ENCODE measurements around the gene HDGFL3. TPM values are rescaled to one million over a fixed set of nuclear protein-coding genes. Genes with fewer than 3 reads are reported as not detected.

The HDGFL3 gene
- total and polyA plus RNA-seq, 2 experiments from 2014 or later: 68.8 to 164 TPM

- no peak for TF ChIP-seq CTCF (IDR thresholded peaks at IDR 0.05; ENCODE audit: low read depth, low read length)
- peaks cover 5% of the 10 kb centered on the region for H3K36me3 ChIP-seq
- H3K9me3 ChIP-seq (ENCODE audit: low read depth): no peaks in the 10 kb centered on the region
- H3K4me3 ChIP-seq: no peak overlapping the region
- peaks cover 2% of the 10 kb centered on the region for H3K4me1 ChIP-seq (ENCODE audit: low read depth)
- no peak for DNase-seq (ENCODE audit: low read depth in 1 of 2, low spot score in 1 of 2)
- no peaks in the 10 kb centered on the region for H3K27me3 ChIP-seq
- H3K27ac ChIP-seq: no peak overlapping the region
Measured at GRCh38 chr15:83127547-83128150, 80.0 kb downstream of the HDGFL3 start.

DNA sequence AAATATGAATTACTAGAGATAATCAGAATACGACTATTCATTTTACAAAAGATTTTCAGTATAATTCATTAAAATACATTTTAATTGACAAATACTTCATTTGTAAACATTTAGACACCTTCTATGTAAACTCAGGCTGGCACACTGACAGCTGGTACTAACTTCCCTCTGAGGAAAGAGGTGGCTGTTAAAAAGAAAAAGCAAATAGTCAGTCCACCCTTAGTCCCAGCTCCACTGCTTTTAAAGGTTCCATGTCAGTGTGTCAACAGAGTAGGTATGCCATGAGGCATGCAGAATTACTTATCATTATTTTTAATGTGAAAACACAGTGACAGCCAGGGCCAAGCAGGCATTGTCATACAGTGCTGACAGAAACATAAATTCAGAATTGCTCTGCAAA lies 84.1 kb downstream of the HDGFL3 start:
- TF ChIP-seq CTCF (IDR thresholded peaks at IDR 0.05; ENCODE audit: low read depth, low read length): no peak
- no peak overlapping the region for H3K4me3 ChIP-seq
- H3K36me3 ChIP-seq: no peaks in the 10 kb centered on the region
- no peak for DNase-seq (ENCODE audit: low read depth in 1 of 2, low spot score in 1 of 2)
- H3K4me1 ChIP-seq (ENCODE audit: low read depth): peaks cover 2% of the 10 kb centered on the region
- no peak overlapping the region for H3K27ac ChIP-seq
- no peaks in the 10 kb centered on the region for H3K9me3 ChIP-seq (ENCODE audit: low read depth)
- H3K27me3 ChIP-seq: no peaks in the 10 kb centered on the region

DNA sequence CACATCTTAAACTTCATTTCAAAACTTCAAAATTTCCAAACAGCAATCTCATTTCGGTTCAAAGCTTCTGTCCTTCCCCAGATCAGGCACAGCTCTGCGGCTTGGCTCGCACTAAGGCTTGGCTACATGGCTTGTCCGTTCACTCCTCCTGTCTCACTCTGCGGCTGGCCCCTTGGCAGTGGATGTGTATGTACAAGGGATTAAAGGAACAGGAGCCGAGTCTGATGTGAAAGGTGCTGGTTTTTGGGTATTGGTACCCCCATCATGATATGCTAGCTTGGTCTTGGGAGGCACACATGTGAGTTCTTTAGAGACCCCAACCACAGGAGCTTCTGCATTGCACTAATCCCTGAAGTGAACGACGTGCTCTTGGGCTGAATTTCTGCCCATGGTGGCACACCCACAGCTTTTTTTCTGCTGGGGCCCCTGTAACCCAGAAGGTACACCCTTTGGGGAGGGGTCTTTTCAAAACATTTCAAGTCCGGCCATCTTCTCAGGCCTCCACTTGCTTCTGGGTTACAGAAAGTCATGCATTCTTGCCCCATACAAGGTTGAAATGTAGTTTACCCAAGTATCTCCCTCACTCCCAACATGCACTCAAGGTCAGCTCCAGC lies 87.5 kb downstream of the HDGFL3 start:
- no peak for DNase-seq (ENCODE audit: low read depth in 1 of 2, low spot score in 1 of 2)
- Histone ChIP-seq H3K9me3 (ENCODE audit: low read depth) (no peaks in the 10 kb centered on the region), H3K4me3 (no peak overlapping the region), H3K4me1 (ENCODE audit: low read depth) (no peaks in the 10 kb centered on the region), H3K27me3 (no peaks in the 10 kb centered on the region), H3K36me3 (no peaks in the 10 kb centered on the region), H3K27ac (no peak overlapping the region)
- no peak for TF ChIP-seq CTCF (IDR thresholded peaks at IDR 0.05; ENCODE audit: low read depth, low read length)

GRCh38 chr15:83118968-83119367 lies 88.7 kb downstream of the HDGFL3 start:
- Histone ChIP-seq H3K4me3 (no peak overlapping the region), H3K4me1 (ENCODE audit: low read depth) (no peaks in the 10 kb centered on the region)

DNA sequence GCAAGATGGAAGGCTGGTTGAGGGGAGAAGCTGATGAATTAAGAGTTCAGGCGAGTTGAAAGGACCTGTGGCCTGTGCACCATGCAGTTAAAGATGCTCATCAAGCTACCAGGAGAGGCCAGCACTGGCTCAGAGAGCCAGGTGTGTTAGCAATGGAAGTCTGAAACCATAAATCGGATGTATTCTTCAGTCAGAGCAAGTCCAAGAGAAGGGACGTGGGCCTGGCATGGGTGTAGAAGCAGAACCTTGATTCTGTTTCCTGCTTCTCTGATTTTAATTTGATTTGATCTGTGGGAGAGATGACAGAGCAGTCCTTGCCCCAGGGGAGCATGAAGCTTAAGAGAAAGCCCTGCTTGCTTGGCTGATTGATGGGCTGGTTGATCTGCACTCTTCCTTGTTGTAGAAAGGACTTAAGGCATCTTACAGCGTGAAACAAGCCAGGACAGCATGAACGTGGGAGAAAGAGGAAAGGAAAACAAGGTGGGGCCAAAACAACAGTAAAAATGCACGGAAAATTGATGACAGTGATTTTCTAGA lies 89.3 kb downstream of the HDGFL3 start:
- TF ChIP-seq CTCF (IDR thresholded peaks at IDR 0.05; ENCODE audit: low read depth, low read length): no peak
- H3K27ac ChIP-seq: no peak overlapping the region
- H3K27me3 ChIP-seq: no peaks in the 10 kb centered on the region

More at GRCh38 chr15:83118968-83119367, 88.7 kb downstream of the HDGFL3 start:
- no peaks in the 10 kb centered on the region for H3K9me3 ChIP-seq (ENCODE audit: low read depth)
- H3K36me3 ChIP-seq: no peaks in the 10 kb centered on the region
- H3K27me3 ChIP-seq: no peaks in the 10 kb centered on the region
- no peak for TF ChIP-seq CTCF (IDR thresholded peaks at IDR 0.05; ENCODE audit: low read depth, low read length)
- H3K27ac ChIP-seq: no peak overlapping the region
- no peak for DNase-seq (ENCODE audit: low read depth in 1 of 2, low spot score in 1 of 2)

More for the DNA sequence above, 89.3 kb downstream of the HDGFL3 start:
- DNase-seq (ENCODE audit: low read depth in 1 of 2, low spot score in 1 of 2): no peak
- Histone ChIP-seq H3K36me3 (no peaks in the 10 kb centered on the region), H3K9me3 (ENCODE audit: low read depth) (no peaks in the 10 kb centered on the region), H3K4me3 (no peak overlapping the region), H3K4me1 (ENCODE audit: low read depth) (no peaks in the 10 kb centered on the region)

Measured in cardiac muscle cell (in vitro differentiated cells and primary cell).